ENCODE results near the gene VPS26A.

Gene VPS26A

DNA sequence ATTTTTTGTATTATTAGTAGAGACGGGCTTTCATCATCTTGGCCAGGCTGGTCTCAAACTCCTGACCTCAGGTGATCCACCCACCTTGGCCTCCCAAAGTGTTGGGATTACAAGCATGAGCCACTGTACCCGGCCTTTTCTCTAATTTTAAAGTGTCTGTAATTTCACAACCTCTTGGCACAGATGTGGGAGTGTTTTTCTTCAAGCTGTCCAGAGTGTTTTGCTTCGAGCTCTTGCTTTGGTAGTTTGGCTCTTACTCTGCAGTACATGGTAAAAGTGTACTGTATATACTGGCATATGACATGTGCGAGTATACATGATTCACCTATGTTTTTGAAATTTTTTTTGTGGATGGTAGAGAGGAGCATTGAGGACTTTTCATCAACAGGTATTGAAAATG, 26.2 kb upstream of the VPS26A start:
- Histone ChIP-seq H3K27ac (no peak overlapping the region), H3K27me3 (ENCODE audit: insufficient read depth, low read depth, severe bottlenecking) (no peaks in the 10 kb centered on the region), H3K9me3 (ENCODE audit: severe bottlenecking) (no peaks in the 10 kb centered on the region), H3K36me3 (no peaks in the 10 kb centered on the region), H3K4me3 (ENCODE audit: low read depth, low read length) (no peak overlapping the region)
- DNase-seq = no peak
- TF ChIP-seq, protein P1, sequence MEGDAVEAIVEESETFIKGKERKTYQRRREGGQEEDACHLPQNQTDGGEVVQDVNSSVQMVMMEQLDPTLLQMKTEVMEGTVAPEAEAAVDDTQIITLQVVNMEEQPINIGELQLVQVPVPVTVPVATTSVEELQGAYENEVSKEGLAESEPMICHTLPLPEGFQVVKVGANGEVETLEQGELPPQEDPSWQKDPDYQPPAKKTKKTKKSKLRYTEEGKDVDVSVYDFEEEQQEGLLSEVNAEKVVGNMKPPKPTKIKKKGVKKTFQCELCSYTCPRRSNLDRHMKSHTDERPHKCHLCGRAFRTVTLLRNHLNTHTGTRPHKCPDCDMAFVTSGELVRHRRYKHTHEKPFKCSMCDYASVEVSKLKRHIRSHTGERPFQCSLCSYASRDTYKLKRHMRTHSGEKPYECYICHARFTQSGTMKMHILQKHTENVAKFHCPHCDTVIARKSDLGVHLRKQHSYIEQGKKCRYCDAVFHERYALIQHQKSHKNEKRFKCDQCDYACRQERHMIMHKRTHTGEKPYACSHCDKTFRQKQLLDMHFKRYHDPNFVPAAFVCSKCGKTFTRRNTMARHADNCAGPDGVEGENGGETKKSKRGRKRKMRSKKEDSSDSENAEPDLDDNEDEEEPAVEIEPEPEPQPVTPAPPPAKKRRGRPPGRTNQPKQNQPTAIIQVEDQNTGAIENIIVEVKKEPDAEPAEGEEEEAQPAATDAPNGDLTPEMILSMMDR (IDR thresholded peaks at IDR 0.05; ENCODE audit: low read depth, low read length) = no peak

DNA sequence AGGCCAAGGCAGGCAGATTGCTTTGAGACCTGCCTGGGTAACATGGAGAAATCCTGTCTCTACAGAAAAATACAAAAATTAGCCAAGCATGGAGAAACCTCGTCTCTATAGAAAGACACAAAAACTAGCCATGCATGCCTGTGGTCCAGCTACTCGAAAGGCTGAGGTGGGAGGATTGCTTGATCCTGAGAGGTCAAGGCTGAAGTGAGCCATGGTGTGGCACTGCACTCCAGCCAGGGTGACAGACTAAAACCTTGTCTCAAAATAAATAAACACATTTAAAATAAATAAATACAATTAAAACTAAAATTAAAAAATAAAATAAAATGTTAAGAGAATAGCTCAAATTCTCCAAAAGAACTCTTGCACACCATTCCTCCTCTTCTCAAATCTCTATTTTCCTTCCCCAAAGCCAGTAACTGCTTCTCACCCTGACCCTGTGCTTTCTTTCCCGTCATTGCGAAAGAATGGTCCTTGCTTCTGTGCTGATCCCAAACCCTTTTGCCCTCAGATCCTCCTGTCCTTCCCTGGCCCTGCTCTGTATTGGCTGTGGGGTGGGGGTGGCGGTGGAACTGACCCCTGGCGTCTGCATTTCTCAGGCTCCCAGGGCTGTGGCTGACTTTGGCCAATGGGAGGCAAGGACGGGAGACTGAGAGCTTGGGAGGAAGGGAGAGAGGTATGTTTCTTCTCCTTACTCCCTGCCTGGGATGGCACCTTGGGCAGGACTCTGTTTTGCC, 23.7 kb upstream of the VPS26A start:
- TF ChIP-seq, protein P1 (IDR thresholded peaks at IDR 0.05; ENCODE audit: low read depth, low read length) = no peak
- Histone ChIP-seq H3K9me3 (ENCODE audit: severe bottlenecking) (peaks cover 7% of the 10 kb centered on the region), H3K36me3 (no peaks in the 10 kb centered on the region), H3K27ac (no peak overlapping the region), H3K4me3 (ENCODE audit: low read depth, low read length) (no peak overlapping the region), H3K27me3 (ENCODE audit: insufficient read depth, low read depth, severe bottlenecking) (no peaks in the 10 kb centered on the region)
- no peak for DNase-seq

DNA sequence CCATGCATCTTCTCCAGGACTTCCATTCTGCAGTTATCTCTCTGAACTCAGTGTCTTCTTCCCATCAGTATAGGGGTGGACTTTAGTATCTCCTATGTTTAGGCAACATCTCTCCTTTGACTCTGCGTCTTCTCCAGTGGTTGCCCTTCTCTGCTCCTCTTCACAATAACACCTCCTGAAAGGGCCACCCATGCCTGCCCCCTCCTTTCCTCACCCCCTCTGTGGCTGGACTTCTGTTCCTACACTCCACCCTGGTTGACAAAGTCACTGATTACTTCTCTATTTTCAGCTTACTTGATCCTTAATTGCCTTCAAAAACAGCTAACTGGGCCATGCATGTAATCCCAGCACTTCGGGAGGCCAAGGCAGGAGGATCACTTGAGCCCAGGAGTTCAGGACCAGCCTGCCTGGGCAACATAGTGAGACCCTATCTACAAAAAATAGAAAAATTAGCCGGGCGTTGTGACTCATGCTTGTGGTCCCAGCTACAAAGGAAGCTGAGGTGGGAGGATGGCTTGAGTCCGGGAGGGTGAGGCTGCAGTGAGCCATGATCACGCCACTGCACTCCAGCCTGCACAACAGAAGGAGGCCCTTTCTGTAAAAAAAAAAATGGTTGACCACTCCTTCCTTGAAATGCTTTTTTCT, 22.4 kb upstream of the VPS26A start:
- H3K27me3 ChIP-seq (ENCODE audit: insufficient read depth, low read depth, severe bottlenecking) = no peaks in the 10 kb centered on the region
- H3K36me3 ChIP-seq = no peaks in the 10 kb centered on the region
- peaks cover 7% of the 10 kb centered on the region for H3K9me3 ChIP-seq (ENCODE audit: severe bottlenecking)
- no peak overlapping the region for H3K27ac ChIP-seq
- TF ChIP-seq, protein P1 (IDR thresholded peaks at IDR 0.05; ENCODE audit: low read depth, low read length) = no peak
- no peak overlapping the region for H3K4me3 ChIP-seq (ENCODE audit: low read depth, low read length)
- no peak for DNase-seq

DNA sequence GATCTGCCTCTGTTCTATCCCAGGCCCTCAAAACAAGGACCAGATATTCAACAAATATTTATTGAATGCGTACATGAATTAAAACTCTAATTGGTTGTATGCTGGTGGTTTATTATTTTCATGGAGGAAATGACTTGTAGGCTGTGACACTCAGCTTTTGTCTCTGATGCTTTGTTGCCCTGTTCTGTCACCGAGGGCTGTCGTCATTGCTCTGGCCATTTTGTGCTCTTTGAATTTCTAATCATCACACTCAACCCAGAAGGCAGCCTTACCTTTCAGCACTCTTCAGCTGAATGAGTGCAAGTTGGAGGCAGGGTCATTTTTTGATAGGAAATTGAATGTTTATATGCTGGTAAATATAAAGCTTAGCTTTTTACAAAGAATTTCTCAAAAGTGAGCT, 21.5 kb upstream of the VPS26A start:
- Histone ChIP-seq H3K27me3 (ENCODE audit: insufficient read depth, low read depth, severe bottlenecking) (no peaks in the 10 kb centered on the region), H3K27ac (no peak overlapping the region), H3K36me3 (no peaks in the 10 kb centered on the region), H3K9me3 (ENCODE audit: severe bottlenecking) (peaks cover 7% of the 10 kb centered on the region), H3K4me3 (ENCODE audit: low read depth, low read length) (no peak overlapping the region)
- no peak for DNase-seq
- TF ChIP-seq, protein P1 (IDR thresholded peaks at IDR 0.05; ENCODE audit: low read depth, low read length) = no peak

DNA sequence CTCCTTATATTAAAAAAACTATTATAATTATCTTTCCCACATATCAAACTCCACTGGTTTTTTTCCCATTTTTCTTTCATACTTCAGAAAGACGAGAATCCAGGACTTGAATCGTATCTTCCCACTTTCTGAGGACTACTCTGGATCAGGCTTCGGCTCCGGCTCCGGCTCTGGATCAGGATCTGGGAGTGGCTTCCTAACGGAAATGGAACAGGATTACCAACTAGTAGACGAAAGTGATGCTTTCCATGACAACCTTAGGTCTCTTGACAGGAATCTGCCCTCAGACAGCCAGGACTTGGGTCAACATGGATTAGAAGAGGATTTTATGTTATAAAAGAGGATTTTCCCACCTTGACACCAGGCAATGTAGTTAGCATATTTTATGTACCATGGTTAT, 20.2 kb upstream of the VPS26A start:
- DNase-seq = peak; percentile 23
- no peak overlapping the region for H3K4me3 ChIP-seq (ENCODE audit: low read depth, low read length)
- peaks cover 7% of the 10 kb centered on the region for H3K9me3 ChIP-seq (ENCODE audit: severe bottlenecking)
- H3K36me3 ChIP-seq = no peaks in the 10 kb centered on the region
- TF ChIP-seq, protein P1 (IDR thresholded peaks at IDR 0.05; ENCODE audit: low read depth, low read length) = no peak
- H3K27ac ChIP-seq = no peak overlapping the region
- H3K27me3 ChIP-seq (ENCODE audit: insufficient read depth, low read depth, severe bottlenecking) = no peaks in the 10 kb centered on the region

All from WERI-Rb-1 (cell line).